ENCODE measurements around the gene ZNF485. TPM values are rescaled to one million over a fixed set of nuclear protein-coding genes. Genes with fewer than 3 reads are reported as not detected.

ZNF485 gene
- total RNA-seq, 4 donors from 2014 or later: 1.8 to 4.8 (median 2.1) TPM

GRCh38 chr10:43647576-43647975 lies 41.3 kb downstream of the ZNF485 start:
- Histone ChIP-seq H3K36me3 (peaks cover 40% of the 10 kb centered on the region), H3K4me3 (peak overlapping the region; percentile 78), H3K9me3 (peaks cover 34% of the 10 kb centered on the region), H3K27me3 (no peaks in the 10 kb centered on the region), H3K4me1 (peaks cover 14% of the 10 kb centered on the region), H3K27ac (no peak overlapping the region)
- TF ChIP-seq CTCF (IDR thresholded peaks at IDR 0.05) (no peak), EP300 (IDR thresholded peaks at IDR 0.05) (no peak), POLR2A (IDR thresholded peaks at IDR 0.05) (no peak), POLR2AphosphoS5 (IDR thresholded peaks at IDR 0.05) (no peak)
- no peak for DNase-seq (ENCODE audit: low spot score in 2 of 2)
- WGBS: 97% methylated on average over 6 of the region's 6 CpGs

GRCh38 chr10:43648095-43648397 lies 41.8 kb downstream of the ZNF485 start:
- peak overlapping the region; percentile 77 for H3K27ac ChIP-seq
- H3K36me3 ChIP-seq: peaks cover 36% of the 10 kb centered on the region
- peaks cover 31% of the 10 kb centered on the region for H3K9me3 ChIP-seq
- H3K27me3 ChIP-seq: no peaks in the 10 kb centered on the region
- H3K4me1 ChIP-seq: peaks cover 14% of the 10 kb centered on the region
- H3K4me3 ChIP-seq: peak overlapping the region; percentile 78
- no peak for DNase-seq (ENCODE audit: low spot score in 2 of 2)
- 26% methylated on average over 8 of the region's 9 CpGs for WGBS
- TF ChIP-seq CTCF (IDR thresholded peaks at IDR 0.05): no peak
- no peak for TF ChIP-seq EP300 (IDR thresholded peaks at IDR 0.05)
- TF ChIP-seq POLR2A (IDR thresholded peaks at IDR 0.05): no peak
- no peak for TF ChIP-seq POLR2AphosphoS5 (IDR thresholded peaks at IDR 0.05)

- H3K9me3 ChIP-seq: peaks cover 26% of the 10 kb centered on the region
- no CpG with 5 or more reads among the region's 90 CpGs for WGBS
- peak within 1 kb of the TSS; percentile 77 for H3K27ac ChIP-seq
- peaks cover 30% of the 10 kb centered on the region for H3K36me3 ChIP-seq
- TF ChIP-seq EP300 (IDR thresholded peaks at IDR 0.05) (no peak), POLR2AphosphoS5 (IDR thresholded peaks at IDR 0.05) (no peak), CTCF (IDR thresholded peaks at IDR 0.05) (no peak), POLR2A (IDR thresholded peaks at IDR 0.05) (no peak)
- H3K4me3 ChIP-seq: peak within 1 kb of the TSS; percentile 78
- DNase-seq (ENCODE audit: low spot score in 2 of 2): peak; percentile 85 to 86
- H3K27me3 ChIP-seq: no peaks in the 10 kb centered on the region
- peaks cover 14% of the 10 kb centered on the region for H3K4me1 ChIP-seq
Measured at GRCh38 chr10:43648398-43649184, 42.4 kb downstream of the ZNF485 start, which contains the start of gene ZNF32. TSS of gene ZNF32 (minus strand) at chr10:43648881. CDS start at chr10:43646133, 2,748 bp downstream.

GRCh38 chr10:43649185-43649523 lies 42.9 kb downstream of the ZNF485 start:
- DNase-seq (ENCODE audit: low spot score in 2 of 2): no peak
- TF ChIP-seq EP300 (IDR thresholded peaks at IDR 0.05) (no peak), POLR2A (IDR thresholded peaks at IDR 0.05) (no peak), POLR2AphosphoS5 (IDR thresholded peaks at IDR 0.05) (no peak), CTCF (IDR thresholded peaks at IDR 0.05) (no peak)
- Histone ChIP-seq H3K27ac (peak overlapping the region; percentile 77), H3K36me3 (peaks cover 24% of the 10 kb centered on the region), H3K4me3 (peak overlapping the region; percentile 78), H3K27me3 (no peaks in the 10 kb centered on the region), H3K4me1 (peaks cover 14% of the 10 kb centered on the region), H3K9me3 (peaks cover 20% of the 10 kb centered on the region)
- WGBS: 19% methylated on average over 14 of the region's 14 CpGs

GRCh38 chr10:43653746-43654145 lies 47.5 kb downstream of the ZNF485 start:
- no peak for DNase-seq (ENCODE audit: low spot score in 2 of 2)
- 40% methylated on average over 2 of the region's 2 CpGs for WGBS
- TF ChIP-seq CTCF (IDR thresholded peaks at IDR 0.05) (no peak), POLR2AphosphoS5 (IDR thresholded peaks at IDR 0.05) (no peak), EP300 (IDR thresholded peaks at IDR 0.05) (no peak)

More at GRCh38 chr10:43653746-43654145, 47.5 kb downstream of the ZNF485 start:
- Histone ChIP-seq H3K27ac (no peak overlapping the region), H3K4me1 (peaks cover 5% of the 10 kb centered on the region), H3K9me3 (no peaks in the 10 kb centered on the region), H3K27me3 (no peaks in the 10 kb centered on the region), H3K4me3 (no peak overlapping the region), H3K36me3 (no peaks in the 10 kb centered on the region)

Measured in suprapubic skin (tissue), 4 donors.